Measurements from ENCODE around the gene RGS2.

DNA sequence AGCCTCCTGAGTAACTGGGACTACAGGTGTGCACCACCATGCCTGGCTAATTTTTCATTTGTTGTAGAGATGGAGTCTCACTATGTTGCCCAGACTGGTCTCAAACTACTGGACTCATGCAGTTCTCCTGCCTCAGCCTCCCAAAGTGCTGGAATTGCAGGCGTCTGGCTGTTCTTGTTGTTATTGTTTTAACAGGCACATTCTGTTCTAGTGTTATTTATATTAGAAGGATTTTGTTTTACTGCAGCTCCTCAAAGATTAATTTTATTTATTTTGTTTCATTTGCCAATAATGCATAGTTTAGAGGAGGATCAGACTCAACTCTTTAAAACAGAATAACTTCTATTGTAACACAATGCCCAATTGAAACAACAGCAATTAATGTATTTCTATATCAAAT lies 35.5 kb downstream of the RGS2 start:
- TF ChIP-seq, protein P1, sequence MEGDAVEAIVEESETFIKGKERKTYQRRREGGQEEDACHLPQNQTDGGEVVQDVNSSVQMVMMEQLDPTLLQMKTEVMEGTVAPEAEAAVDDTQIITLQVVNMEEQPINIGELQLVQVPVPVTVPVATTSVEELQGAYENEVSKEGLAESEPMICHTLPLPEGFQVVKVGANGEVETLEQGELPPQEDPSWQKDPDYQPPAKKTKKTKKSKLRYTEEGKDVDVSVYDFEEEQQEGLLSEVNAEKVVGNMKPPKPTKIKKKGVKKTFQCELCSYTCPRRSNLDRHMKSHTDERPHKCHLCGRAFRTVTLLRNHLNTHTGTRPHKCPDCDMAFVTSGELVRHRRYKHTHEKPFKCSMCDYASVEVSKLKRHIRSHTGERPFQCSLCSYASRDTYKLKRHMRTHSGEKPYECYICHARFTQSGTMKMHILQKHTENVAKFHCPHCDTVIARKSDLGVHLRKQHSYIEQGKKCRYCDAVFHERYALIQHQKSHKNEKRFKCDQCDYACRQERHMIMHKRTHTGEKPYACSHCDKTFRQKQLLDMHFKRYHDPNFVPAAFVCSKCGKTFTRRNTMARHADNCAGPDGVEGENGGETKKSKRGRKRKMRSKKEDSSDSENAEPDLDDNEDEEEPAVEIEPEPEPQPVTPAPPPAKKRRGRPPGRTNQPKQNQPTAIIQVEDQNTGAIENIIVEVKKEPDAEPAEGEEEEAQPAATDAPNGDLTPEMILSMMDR (IDR thresholded peaks at IDR 0.05; ENCODE audit: poor library complexity) = no peak
- no peak for TF ChIP-seq EZH2 (IDR thresholded peaks at IDR 0.05; ENCODE audit: borderline replicate concordance)
- TF ChIP-seq EZH2phosphoT487 (IDR thresholded peaks at IDR 0.05; ENCODE audit: low read depth, severe bottlenecking, unreplicated experiment) = no peak

All from hepatocyte (in vitro differentiated cells).